ENCODE data around the gene TBX21.

The TBX21 gene

DNA sequence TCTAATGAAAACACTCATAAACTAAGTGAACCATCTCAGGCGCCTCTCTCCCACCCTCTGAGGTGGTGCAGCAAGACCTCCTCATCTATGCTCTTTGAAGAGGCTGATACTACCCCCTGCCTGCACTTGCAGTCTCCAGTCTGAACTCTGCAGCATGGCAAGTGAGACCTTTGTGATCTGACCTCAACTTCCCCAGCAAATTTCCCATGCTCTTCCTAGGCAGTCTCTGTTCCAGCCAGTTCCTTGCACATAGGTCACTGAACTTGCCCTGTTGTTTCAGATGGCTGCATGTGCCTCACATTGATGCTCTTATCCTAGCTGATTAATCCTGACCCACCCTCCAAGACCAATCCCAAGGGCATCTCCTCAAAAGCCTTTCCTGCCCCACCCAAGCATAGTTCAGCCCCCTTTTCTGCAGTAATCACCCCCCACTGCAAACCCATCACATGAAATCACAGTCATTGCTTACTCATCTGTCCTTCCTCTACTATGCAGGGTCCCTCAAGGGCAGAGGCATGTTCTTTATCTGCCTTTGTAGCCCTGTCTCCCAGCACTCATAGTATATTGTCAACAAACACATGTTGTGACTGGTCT, 42.0 kb downstream of the TBX21 start:
- no peak for DNase-seq

DNA sequence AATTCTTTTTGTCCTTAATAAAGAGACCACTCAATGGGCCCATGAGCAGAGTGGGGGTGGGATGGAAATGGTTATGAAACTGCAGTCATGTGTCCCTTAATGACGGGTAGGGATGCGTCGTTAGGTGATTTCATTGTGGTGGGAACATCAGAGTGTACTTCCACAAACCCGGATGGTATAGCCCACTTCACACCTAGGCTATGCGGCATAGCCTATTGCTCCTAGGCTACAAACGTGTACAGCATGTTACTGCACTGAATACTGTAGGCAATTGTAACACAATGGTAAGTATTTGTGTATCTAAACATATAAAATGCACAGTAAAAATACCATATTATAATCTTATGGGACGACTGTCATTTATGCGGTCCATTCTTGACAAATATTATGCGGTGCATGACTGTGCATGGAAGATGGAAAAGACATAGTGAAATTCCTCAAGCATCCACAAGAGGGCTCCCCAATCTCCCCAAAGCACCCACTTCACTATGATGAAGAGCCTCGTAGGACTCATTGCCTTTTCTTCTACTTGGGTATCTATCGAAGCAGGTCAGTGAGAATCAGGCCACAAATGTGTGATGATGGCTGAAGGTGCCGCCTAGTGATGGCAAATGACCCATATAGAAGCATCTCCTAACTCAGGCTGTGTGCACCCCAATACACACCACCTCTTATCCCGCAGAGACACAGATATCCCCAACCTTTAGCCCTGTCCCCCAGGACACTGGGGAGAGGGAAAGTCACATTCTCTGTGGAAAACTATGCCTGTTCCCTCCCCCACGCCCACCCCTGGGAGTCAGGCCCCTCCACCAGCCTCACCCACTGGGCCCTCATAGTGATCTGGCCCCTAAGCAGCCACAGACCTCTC, 43.5 kb downstream of the TBX21 start:
- peak; percentile 86 for DNase-seq

DNA sequence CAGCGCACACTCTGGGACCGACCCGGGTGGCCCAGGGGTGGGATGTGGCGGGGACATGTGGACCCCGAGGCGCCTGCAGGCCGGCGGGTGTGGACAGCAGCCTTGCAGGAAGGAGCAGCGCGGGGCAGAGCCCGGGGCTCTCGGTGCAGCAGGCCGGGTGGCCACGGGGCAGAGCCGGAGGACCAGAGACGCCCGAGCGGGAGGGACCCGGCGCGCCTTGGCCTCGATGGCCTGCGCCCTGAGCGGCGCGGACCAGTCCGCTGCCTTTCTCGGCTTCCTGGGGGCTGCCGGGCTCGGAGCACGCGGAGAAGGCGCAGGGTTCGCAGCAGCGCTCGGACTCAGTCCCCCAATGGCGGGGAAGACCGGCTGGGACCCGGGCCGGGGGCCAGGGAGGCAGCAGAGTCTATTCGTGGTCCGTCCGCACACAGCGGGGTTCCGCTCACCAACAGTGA, 45.2 kb downstream of the TBX21 start:
- DNase-seq: no peak

DNA sequence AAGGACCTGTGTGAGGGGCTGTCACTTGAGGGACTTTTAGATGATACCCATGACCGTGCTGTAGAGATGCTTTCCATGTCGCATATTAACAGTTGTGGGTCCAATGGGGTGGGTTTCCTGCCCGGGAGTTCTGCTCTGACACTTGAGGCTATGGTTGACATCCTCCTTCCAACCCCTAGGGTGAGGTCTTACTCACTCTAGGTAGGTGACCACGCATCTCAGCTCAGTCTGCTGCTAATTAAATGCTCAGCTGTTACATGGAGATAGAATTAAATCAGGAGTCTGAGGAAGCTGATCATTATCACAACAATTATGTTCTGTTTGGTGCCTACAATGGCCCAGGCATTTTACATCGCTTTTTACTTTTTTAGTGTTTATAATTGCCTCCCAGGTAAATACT, 48.4 kb downstream of the TBX21 start:
- DNase-seq: no peak

DNA sequence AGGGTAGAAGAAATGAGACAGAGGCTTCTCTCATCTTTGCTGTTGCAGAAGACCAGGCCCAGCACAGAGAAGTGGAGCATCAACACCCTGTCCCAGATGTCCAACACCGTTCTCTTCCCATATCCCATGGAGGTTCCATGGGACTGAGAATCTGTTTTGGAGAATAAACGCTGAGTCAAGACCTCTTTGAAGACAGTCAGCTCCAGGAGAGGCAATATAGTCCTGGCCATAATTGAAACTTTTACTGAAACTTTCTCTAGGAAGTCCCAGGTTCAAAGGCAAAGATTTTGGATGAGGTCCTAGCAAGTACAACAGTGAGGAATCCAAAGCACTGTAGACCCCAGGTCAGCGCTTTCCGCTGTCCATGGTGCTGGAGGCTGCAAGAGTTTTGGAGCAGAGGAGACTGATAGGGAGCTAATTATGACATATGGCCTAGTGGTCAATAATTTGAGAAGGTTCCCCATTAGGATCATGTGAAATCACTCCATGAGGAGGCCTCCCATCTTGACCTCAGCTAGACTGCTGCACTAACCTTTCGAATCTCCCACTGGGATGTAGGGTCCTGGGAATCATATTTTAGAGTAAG, 52.6 kb downstream of the TBX21 start:
- DNase-seq: no peak

DNA sequence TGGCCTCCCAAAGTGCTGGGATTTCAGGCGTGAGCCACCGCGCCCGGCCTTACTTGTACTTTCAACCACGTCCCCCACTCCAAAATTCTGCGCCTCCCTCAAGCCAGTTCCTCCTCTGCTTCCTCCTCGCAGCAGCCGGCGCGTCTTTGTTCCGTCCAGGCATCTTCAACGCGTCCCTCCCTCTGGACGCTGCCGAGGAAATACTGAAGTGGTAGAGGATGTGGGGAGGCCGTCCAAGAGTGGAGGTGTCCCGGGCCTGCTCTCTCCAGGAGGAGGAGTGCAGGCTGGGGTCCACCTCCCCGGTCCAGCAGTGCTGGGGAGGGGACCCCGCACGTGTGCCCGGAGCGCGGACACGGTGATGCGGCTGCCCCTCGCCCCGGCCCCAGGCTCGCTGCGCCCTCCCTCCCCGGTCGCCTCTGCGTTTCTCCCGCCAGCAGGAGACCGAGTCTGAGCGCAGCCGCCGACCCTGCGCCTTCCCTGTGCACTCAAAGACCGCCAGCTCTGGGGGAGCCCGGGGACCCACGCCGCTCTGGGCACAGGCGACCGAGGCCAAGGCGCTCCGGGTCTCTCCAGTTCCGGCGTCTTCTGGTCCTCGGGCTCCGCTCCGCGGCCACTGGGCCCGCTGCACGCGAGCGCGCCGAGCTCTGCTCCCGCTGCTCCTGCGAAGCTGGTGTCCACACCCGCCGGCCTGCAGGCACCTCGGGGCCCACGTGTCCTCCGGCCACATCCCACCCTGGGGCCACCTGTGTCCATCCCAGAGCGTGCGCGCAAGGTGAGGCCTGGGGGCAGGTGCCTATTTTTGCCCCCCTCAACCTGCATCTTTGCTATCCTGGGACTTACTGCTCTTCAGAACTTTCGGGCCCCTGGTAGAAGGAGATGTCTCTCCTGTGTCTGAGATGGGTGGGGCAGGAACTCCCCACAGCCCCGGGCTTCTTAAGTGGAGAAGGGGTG, 56.9 kb downstream of the TBX21 start:
- peak; percentile 95 for DNase-seq

DNA sequence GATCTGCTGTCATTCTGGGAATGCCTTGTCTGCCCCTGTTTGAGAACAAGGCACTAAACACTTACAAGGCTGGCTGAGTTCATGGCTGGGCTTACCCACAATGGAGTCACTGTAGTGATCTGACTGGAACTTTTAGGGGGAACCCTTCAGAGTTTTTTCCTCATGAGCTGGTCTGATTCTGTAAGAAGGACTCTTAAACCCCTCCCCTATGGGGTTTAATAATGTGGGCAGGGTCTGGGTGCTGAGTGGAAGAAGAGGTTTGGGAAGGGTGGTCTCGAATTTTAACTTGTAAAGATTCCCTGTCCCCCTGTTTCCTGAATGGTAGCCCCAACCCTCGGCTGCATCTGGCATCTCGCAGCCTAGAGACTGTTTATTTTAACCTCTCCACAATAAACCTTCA, 58.0 kb downstream of the TBX21 start:
- DNase-seq: no peak

DNA sequence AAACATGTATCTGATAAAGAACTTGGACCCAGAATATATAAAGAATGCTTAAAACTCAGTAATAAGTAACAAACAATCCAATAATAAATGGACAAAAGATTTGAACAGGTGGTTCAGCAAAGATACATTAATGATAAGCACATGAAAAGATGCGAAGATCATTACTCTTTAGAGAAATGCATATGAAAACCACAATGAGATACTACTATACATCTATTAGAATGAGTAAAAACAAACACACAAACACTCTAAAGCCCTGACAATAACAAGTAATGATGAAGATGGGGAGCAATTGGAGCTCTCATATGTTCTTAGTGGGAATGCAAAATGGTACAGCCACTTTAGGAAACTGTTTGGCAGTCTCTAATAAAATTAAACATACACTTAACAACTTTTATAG, 59.4 kb downstream of the TBX21 start:
- DNase-seq: no peak

DNA sequence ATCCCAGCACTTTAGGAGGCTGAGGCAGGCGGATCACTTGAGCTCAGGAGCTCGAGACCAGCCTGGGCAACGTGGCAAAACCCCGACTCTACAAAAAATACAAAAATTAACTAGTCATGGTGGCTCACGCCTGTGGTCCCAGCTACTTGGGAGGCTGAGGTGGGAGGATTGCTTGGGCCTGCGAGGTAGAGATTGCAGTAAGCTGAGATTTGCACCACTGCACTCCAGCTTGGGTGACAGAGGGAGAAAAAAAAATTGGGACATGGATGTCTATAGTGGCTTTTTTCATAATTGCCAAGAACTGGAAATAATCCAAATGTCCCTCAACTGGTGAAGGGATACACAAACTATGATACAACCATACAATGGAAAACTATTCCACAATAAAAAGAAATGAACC, 59.9 kb downstream of the TBX21 start:
- no peak for DNase-seq
